Epithelial cell of prostate (primary cell): ENCODE measurements around the gene PSMD4.
"Not testable (repeated sequence)": the region's sequence is repeated elsewhere in the genome, so short reads cannot be mapped to it uniquely, and the experiment has no call there.

Experiments used
- DNase-seq: peaks from one replicate; pipeline ENCODE4 v3.0.0-alpha.2; 2011; ENCODE audit warnings: low read depth, low spot score
- H3K27ac ChIP-seq: fragments of 450-650 bp; 2 replicates; pipeline ENCODE4 v1.5.1; 2017; ENCODE audit warnings: mild to moderate bottlenecking

Gene PSMD4

DNA sequence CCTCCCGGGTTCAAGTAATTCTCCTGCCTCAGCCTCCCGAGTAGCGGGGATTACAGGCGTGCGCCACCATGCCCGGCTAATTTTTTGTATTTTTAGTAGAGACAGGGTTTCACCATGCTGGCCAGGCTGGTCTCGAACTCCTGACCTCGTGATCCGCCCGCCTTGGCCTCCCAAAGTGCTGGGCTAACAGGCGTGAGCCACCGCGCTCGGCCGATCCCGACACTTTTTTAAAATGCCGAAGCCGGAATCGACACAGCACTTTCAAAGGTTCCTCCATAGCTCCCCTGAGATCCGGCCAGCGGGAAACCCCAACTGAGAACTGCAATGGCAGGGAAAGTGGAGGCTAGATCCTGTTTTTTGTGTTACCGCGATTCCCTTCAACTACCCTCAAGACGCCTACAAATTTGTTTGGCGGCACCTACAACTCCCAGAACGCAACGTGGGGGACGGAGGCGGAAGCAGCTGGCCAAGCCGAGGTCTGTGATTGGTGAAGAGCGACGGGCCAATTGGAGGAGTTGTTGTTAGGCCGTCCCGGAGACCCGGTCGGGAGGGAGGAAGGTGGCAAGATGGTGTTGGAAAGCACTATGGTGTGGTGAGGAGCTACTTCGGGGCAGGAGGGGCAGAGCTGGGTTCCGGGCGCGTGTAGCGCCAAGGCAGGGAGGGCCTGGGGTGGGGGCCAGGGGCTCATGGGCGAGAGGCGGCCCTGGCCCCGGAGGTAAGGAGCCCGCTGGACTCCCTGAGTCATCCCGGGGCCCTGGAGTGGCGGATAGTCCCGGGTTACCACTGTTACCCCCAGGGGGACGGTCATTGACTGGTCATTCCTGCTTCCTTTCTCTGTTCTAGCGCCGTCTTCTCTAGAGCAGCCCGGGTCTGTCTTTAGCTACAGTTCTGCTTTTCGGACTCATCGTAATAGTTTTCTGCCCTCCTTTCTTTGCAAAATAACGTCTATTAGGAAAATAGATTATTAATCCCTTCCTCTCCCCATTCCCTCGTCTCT is at the start of gene PSMD4:
Gene PSMD4, plus strand, starts transcription at position 518 of the 997 bp plus-strand sequence. Its CDS starts 49 bp downstream, at position 567.
- DNase-seq: peak; percentile 76
- peak within 1 kb of the TSS; percentile 83 for H3K27ac ChIP-seq

DNA sequence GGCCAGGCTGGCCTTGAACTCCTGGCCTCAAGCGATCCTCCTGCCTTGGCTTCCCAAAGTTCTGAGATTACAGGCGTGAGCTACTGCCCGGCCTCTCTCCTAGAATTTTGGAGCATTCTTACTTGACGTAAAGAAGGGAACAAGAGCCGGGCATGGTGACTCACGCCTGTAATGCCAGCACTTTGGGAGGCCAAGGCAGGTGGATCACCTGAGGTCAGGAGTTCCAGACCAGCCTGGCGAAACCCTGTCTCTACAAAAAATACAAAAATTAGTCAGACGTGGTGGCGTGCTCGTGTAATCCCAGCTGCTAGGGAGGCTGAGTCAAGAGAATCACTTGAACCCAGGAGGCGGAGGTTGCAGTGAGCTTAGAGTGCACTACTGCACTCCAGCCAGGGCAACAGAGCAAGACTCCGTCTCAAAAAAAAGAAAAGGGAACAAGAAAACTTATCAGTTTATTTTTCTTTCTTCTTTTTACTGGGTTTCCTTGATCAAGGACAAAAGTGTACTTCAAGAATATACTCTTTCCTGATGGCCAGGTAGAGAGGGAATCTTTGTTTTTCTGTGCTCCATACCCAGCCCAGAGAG is 49.1 kb upstream of the PSMD4 start:
- not testable (repeated sequence) for DNase-seq, H3K27ac ChIP-seq

DNA sequence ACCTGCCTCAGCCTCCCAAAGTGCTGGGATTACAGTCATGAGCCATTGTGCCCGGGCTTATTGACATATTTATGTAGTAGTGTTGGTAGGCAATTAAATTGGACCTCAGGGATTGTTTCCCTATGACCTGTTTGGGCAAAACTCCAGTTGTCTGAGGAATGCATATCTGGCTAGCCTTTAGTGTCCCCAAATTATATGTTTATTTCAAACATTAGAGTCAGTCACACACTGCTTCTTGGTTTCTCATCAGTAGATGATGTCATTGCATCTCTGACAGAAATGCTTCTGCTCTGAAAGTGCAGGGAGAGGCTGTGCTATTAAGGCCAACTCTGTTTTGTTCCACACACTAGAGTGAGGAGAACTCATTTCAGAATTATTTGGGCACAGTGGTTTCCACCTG is 43.7 kb upstream of the PSMD4 start:
- H3K27ac ChIP-seq: peak overlapping the region; percentile 69
- DNase-seq: no peak

DNA sequence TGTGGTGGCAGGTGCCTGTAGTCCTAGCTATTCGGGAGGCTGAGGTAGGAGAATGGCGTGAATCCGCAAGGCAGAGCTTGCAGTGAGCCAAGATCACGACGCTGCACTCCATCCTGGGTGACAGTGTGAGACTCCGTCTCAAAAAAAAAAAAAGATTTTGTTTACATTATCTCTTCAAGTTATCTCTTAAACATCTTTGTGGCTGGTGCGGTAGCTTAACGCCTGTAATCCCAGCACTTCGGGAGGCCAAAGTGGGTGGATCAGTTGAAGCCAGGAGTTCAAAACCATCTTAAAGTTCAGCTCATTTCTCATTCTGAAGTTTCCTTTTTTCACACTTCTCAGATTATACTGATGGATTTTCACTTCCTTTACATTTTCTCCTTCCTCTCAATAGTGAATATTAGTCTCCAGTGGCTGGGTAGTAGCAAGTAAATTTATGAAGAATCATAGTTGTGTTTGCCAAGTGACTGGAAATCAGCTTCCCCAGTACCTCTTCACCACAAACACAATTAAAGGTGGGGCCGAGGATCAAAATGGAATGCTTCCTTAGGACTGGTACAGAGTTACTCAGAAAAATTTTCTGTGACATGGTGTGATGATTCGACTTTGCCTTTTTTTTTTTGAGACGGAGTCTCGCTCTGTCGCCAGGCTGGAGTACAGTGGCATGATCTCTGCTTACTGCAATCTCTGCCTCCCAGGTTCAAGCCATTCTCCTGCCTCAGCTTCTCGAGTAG is 42.4 kb upstream of the PSMD4 start:
- peak overlapping the region; percentile 69 for H3K27ac ChIP-seq
- DNase-seq: no peak

DNA sequence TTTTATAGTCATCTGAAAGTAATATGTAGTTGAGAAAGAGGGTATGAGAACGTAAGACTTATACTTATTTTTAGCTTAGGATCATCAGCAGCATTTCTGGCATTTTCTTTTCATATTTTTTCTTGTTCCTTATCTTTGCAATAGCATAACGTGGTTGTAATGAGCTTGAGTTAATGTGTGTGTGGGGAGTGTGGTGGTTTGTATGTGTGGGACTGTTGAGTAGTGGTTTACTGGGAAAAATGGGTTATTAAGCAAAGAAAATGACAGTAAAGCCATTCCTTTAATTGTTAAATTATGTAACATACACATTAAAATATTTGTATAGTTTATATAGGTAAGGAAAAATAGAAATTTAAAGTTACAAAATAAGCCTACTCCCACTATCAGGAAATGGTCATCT is 41.0 kb upstream of the PSMD4 start:
- H3K27ac ChIP-seq: peak overlapping the region; percentile 69
- no peak for DNase-seq

DNA sequence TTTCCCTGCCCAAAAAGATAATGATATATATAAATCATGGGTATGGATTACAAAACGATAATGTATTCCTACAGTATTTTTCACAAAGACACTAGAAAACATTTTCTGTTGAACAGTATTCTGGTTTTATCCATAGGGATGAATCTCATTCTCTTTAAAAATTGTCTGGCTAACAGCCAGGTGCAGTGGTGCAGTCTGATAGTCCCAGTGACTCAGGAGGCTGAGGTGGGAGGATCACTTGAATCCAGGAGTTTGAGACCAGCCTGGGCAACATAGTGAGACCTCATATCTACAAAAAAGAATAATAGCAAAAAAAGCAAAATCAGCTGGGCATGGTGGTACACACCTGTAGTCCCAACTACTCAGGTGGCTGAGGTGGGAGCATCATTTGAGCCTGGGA is 32.9 kb upstream of the PSMD4 start:
- H3K27ac ChIP-seq: no peak overlapping the region
- no peak for DNase-seq

DNA sequence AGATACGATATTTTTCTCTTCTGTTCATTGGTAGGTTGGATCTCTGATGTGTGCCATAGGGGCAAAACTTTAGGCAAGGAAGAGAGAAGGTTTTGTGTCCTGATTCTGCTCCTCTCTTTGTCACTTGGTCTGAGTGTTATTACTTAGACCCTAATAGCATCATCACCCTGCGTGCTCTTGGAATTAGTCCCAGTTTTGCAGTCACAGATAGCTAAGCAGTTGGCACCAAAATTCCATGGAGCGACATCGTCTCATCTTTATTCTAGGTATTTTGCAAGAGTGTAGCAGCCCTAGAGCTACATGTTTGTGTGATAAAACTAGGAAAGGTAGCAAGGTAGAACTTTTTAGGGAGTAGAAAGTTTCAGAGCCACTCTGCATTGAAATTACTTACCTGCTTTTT is 32.4 kb upstream of the PSMD4 start:
- DNase-seq: no peak
- H3K27ac ChIP-seq: no peak overlapping the region

DNA sequence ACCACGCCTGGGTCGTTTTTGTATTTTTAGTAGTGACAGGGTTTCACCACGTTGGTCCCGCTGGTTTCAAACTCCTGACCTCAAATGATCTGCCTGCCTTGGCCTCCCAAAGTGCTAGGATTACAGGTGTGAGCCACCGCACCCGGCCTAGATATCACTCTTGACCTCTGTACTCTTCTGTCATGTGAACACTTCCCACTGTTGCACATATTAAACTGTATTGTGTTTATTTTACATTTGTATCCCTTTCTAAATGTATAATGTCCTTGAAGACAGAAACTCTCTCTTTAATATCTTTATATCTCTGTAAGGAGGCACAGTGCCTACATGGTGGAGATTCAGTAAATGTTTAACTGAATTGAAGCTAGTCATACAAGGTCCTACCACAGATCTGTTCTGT is 19.3 kb upstream of the PSMD4 start:
- H3K27ac ChIP-seq: no peak overlapping the region
- DNase-seq: no peak

DNA sequence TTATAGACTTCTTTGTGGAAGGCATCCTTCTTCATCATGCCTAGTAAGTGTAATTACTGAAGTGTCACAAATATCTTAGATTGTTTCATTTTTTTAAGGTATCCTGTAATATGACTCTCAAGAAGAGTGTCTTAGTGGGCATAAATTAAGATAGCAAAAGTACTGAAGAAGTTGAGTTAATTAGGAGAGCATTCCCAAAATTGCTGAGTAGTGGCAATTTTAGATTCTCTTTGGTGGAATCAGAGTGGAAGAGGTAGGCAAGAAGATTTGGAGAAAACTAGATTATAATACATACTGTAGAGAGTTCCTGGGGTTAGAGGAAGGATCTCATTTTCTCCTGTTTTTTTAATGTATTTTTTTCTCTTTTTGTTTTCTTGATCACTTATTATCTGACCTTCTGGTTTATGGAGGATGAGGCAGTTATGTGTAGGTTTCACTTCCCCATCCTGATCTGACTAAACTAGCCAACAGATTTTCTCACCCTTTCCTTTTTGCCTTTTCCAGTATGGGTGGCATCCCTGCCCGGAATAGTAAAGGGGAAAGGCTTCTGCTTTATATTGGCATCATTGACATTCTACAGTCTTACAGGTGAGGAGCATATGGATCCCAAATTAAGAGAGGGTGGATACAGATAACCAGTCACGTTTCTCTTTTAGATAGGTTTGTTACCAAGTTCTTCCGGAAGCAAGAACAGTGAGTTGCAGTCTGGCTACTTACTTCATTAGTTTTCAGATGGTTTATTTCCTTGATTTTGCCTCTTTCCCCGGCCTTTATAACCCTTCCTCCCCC is 16.7 kb upstream of the PSMD4 start:
- DNase-seq: no peak
- H3K27ac ChIP-seq: no peak overlapping the region

DNA sequence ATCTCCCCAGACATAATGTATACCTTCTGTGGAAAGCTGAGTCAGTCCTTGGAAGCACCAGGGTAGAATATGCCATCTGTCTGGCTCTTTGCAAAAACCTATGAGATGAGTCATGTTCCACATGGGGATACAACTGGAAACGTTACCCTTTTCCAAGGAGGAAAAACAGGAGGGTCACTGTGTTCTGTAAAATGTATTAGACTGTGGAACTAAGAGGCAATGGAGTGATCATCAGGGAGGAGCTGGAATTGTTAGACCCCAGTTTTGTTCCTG is 16.1 kb upstream of the PSMD4 start:
- no peak for DNase-seq
- no peak overlapping the region for H3K27ac ChIP-seq

DNA sequence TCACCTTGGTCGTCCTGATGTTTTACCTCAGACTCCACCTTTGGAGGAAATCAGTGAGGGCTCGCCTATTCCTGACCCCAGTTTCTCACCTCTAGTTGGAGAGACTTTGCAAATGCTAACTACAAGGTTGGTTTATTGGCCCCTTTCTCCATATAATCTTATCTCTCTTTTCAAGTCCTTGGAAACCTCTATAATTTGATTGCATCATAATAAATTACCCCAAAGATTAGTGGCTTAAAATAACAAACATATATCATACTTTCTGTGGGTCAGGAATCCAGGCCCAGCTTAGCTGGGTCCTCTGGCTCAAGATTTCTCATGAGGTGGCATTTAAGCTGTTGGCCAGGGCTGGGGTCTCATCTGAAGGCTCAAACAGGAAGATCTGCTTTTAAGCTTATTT is 12.1 kb upstream of the PSMD4 start:
- no peak for DNase-seq
- no peak overlapping the region for H3K27ac ChIP-seq

DNA sequence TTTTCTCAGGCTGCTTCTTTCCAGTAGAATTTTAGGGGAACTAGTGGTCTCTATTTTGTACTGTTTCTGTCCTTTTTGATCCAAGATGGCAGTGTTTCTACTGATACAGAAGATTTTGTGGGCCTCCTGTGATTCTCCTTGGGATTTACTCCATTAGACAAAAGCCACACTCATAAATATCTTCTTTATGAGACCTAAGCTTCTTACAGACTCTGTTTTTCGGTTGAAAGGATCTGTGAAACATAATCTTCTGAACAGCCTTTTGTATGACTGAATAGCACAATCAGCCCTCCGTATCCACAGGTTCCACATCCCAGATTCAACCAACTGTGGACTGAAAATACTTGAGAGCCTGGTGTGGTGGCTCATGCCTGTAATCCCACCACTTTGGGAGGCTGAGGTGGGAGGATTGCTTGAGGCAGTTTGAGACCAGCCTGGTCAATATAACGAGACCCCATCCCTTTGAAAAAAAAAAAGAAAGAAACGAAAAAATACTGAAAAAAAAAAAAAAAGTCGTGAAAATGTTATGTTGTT is 10.8 kb upstream of the PSMD4 start:
- DNase-seq: no peak
- H3K27ac ChIP-seq: no peak overlapping the region

DNA sequence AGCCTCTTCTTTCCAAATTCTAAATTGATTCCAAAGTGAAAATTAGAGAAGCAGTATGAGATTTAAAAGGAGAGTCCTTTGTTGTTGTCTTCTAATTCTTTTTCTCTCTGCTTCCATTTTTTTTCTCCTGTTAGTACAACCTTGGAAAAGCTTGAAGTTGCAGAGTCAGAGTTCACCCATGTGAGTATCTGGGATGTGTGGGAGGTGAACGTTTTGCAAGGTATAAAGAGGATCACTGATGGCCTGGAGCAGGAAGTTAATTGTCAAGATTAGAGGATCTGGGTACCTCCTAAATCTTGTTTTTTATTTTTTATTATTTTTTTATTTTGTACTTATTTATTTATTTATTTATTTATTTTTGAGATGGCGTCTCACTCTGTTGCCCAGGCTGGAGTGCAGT is 7.7 kb upstream of the PSMD4 start:
- no peak for DNase-seq
- H3K27ac ChIP-seq: no peak overlapping the region

DNA sequence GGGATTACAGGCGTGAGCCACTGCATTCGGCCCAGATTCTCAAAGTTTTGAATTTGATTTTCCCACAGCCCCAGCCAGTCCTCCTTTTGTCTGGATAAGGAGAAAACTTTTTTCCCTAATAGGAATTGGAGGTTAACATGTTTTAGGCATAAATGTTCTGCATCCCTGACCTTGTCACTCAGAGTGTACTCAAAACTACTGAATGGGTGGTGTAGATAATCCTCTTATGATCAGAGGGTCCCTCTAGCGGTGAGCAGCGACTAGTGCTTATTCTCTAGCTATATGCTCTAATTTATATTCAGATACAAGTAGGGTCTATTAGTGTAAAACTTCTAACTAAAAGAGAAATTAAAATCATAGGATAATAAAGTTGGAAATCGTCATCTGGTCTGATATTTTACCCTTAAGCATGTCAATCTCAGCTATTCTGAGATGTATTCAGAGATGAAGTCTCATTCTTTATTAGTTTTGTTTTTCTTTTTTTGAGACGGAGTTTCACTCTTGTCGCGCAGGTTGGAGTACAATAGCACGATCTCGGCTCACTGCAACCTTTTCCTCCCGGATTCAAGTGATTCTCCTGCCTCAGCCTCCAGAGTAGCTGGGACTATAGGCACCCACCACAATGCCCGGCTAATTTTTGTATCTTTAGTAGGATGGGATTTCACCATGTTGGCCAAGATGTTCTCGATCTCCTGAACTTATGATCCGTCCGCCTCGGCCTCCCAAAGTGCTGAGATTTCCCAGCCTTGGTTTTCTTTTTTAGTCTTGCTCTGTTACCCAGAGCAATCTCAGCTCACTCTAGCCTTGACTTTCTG is 2.7 kb upstream of the PSMD4 start:
- H3K27ac ChIP-seq: no peak overlapping the region
- DNase-seq: no peak

DNA sequence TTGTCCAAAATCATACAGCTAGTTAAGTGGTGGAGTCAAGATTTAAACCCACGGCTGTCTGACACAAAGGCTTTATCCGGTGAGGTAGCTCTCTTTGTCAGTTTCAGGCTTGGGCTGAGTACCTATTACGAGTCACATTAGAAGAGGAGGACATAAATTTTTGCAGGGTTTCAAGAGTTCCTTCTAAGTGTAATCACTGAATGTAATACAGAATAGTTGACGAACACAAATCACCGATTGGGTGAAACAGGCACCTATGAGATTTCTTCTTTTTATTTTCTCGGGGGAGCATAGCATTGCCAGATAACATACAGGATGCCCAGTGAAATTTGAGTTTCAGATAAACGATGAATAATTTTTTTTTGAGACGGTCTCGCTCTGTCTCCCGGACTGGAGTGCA is 847 bp downstream of the PSMD4 start:
- DNase-seq: no peak
- H3K27ac ChIP-seq: peak overlapping the region; percentile 83

DNA sequence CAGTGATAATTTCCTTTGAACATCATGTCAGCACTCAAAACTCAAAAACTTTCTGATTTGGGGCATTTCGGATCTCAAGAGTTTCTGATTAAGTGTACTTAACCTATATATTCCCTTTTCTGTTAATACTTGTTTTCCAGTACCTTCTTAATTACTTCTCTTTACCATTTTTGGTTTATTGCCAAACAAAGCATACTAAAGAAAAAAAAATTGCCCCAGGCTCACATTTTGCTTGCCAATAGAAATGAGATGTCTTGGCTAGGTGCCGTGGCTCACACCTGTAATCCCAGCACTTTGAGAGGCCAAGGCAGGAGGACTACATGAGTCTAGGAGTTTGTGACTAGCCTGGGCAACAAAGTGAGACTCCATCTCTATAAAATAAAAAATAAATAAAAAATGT is 4.8 kb downstream of the PSMD4 start:
- no peak for DNase-seq
- H3K27ac ChIP-seq: no peak overlapping the region

DNA sequence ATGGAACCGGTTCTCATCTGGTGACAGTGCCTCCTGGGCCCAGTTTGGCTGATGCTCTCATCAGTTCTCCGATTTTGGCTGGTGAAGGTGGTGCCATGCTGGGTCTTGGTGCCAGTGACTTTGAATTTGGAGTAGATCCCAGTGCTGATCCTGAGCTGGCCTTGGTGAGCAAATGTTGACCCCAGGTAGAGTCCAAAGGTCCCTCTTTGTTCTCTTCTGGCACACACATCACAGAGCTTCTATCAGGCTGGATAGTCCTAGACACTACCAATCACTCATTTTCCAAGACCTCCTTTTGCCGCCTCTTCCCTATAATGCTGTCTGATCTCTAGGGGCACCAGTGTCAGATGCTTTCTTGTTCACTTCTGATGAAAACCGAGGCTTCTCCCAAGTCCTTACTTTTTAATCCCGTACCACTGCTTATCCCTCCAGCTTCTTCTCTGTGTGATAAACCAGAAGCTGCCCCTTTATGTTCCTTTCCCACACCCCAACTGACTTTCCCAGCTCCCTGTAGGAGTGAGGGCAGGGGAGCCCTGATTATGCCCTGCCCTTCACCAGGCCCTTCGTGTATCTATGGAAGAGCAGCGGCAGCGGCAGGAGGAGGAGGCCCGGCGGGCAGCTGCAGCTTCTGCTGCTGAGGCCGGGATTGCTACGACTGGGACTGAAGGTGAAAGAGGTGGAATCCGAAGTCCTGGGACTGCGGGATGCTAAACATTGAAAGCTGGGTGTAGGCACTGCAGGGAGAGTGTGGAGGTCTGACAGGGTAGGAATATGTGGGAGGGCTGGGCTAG is 11.1 kb downstream of the PSMD4 start:
- no peak for DNase-seq
- no peak overlapping the region for H3K27ac ChIP-seq

DNA sequence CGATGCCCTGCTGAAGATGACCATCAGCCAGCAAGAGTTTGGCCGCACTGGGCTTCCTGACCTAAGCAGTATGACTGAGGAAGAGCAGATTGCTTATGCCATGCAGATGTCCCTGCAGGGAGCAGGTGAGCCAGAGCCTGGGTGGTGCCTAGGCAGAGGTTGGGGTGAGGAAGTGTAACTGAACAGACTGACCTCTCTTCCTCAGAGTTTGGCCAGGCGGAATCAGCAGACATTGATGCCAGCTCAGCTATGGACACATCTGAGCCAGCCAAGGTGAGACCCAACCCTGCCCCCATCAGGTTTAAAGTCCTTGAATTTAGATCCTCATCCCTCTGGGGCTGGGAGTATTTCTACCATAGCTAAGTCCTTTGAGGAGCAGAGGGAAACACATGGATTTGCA is 11.8 kb downstream of the PSMD4 start:
- peak overlapping the region; percentile 83 for H3K27ac ChIP-seq
- no peak for DNase-seq

DNA sequence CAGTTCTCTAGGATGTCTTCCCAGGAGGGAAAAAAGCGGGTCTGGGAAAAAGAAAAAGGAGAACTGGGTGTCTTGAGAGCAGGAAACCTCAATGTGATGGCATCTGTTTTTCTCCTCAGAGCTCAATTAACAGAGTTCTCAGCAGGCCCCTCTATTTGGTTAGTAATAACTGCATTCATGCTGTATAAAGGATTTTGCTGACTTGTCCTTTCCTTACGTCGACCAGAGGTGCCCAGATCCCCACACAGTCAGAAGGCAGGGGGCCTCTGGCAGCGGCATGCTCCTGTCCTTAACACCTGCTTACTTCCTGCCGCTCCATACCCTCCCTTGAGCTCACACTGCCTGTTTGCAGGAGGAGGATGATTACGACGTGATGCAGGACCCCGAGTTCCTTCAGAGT is 12.3 kb downstream of the PSMD4 start:
- DNase-seq: no peak
- peak overlapping the region; percentile 83 for H3K27ac ChIP-seq
